NK-92 treated with Interleukin-12 subunit alpha and Interleukin-12 subunit beta, amount 100 ng/mL, for 24 hours (cell line): ENCODE results near the gene WDR38.

ENCODE experiments used
- DNase-seq: peaks from one replicate; lab custom pipeline; 2025; lab: John Stamatoyannopoulos, UW

The WDR38 gene

DNA sequence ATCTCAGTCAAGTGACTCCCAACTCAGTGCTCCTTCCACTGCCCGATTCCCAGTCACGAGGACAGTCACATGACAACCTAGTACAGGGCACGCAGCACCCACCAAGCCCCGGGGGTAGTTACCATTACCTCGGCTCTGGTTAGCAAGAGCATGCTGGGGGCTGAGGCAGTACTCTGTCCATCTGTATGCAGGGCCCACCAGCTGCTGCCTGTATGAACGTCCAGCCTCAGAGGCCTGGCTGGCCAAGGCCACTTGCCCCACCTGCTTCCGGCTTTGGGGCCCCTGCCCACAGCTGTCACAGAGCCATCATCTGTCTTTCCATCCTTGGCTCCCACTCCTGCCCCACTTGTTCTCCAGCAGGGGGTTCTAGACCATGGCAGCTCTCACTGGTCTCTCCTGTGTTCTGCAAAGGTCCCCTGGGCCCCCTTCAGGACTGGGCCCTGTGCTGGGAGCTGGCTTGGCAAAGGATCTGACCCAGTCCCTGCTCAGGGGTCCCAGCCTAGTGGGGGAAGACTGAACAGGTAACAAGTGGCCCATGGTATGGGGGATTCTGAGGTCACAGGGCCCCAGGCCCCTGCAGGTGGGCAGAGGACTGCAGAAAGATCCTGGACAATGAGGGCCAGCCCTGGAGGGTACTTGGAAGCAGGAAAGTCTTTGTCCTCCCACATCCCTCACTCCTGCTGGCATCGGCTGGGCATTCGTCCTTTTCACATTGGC, 5.2 kb downstream of the WDR38 start:
- DNase-seq = no peak

DNA sequence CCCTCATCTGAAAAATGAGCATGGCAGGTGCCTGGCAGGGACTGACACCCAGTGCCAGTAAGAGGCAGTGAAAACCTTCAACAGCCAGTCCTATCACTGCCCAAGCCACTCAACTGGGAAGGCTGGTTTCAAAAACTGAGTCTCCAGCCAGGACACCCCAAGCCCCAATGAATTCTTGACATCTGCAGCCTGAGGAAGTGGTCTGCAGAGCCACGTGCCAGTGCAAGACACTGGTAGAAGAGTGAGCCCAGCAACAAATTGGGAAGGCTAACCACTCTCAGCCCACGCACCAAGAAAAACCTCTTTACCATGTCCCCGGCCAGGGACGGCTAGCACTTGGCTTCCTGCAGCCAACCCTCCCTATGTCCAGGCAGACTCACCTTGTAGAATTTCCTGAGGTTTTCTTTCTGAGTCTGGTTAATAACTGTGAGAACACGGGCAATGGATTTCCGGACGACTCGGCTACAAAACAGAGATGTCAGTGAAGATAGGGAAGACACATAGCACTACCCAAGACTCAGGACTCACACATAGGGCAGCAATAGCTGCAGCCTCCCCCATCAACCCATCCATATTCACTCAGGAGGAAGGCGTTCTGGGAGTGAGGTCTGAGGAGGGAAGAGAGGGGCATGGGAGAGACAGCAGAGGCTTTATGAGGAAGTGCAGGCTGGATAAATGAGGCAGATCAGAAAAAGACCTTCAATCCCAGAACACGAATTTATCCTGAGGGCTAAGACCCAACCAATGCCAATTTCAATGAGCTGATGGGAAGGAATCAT, 6.7 kb downstream of the WDR38 start:
- no peak for DNase-seq

DNA sequence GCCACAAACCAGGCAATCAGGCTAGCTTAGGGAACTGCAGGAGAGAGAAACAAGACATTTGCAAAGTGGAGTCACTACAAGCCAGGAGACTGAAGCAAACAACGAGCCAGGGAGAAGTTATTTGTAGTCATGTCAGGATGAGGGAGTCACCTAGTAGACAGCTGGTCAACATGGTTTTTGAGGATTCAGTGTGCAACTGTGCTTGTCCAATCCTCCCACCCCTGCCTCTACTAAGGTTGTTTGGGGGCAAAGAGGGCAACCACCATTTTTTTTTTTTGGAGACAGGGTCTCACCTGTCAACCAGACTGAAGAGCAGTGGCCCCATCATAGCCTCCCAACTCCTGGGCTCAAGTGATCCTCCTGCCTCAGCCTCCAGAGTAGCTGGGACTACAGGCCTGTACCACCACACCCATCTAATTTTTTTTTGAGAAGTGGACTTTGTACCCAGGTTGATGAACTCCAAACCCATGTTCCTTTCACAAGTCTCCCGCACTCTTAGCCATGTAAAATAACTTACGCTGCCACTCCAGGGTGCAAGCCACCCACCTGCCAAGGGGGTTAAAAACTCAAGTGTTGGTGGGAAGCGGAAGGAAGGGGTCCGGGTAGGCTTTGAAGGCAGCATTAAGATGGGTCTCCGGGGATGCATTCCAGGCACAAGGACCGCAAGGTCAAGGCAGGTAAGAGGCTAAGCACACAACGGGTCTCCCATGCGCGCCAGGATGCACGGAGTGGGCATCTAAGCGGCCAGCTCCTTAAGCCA, 7.5 kb downstream of the WDR38 start:
- DNase-seq = no peak

DNA sequence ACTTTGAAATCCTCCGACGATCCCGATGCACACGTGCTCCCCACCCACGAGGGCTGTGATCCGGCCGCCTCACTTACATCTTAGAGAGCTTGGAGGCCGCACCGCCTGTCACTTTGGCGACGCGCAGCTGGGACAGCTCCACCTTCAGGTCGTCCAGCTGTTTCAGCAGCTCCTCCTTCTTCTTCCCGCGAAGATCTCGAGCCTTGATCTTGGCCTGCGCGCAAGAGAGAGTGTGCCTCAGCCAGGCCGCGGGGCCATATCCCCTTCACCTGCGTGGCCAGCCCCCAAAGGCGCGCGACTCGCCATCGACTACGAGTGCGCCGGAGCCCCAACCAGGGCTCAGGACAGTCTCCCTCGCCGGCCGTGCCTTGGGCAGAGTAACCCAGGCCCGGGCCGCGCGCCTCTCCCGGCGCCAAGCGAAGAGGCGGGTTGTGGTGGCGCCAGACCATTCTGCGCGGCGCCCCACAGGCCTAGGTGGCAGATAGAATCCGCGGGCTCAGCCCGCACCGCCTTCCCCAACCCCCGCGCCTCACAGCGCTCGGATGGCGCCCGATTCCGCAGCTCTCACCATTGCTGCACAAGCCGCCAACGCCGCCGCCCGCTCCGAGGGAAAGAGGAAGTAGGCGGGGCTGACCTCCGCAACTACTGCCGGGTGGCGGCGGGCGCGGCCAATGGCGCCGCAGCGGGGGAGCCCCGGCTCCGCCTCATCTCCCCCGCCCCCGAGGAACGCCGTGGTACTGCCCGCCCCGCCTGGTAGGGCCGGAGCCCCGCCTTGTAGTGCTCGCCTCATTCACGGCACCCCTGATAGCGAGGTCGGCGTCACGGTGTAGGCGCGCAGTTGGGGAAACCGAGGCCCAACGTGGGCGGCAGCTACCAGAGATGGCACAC, 8.3 kb downstream of the WDR38 start, which contains the start of the genes ARPC5L and RPL35:
Gene ARPC5L (plus strand): TSS at position 789 of the 888 bp plus-strand sequence. CDS start 7,161 bp downstream, outside the sequence.
Gene RPL35 (minus strand): TSS at position 616 of the 888 bp plus-strand sequence. CDS start 45 bp downstream, at position 571.
- DNase-seq = peak; percentile 91

DNA sequence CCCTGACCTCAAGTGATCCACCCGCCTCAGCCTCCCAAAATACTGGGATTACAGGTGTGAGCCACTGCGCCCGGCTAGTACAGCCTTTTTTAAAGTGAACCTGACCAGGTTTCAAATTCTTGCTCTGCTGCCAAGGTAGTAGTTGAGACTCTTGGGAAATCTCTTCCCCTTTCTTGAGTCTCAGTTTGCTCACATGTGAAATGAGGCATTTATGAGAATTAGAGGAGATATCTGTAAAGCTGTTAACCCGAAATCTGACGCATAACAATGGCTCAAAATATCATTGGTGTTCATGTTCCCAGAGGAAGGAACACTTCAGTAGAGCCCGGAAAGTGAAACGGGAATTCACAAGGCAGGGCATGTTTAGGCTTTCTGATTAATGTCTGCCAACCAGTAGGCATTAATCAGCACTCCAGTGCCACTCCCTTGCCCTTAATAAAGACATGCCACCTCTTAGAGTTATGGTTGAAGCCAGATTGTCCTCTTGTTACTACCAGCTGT, 10.2 kb downstream of the WDR38 start:
- no peak for DNase-seq

DNA sequence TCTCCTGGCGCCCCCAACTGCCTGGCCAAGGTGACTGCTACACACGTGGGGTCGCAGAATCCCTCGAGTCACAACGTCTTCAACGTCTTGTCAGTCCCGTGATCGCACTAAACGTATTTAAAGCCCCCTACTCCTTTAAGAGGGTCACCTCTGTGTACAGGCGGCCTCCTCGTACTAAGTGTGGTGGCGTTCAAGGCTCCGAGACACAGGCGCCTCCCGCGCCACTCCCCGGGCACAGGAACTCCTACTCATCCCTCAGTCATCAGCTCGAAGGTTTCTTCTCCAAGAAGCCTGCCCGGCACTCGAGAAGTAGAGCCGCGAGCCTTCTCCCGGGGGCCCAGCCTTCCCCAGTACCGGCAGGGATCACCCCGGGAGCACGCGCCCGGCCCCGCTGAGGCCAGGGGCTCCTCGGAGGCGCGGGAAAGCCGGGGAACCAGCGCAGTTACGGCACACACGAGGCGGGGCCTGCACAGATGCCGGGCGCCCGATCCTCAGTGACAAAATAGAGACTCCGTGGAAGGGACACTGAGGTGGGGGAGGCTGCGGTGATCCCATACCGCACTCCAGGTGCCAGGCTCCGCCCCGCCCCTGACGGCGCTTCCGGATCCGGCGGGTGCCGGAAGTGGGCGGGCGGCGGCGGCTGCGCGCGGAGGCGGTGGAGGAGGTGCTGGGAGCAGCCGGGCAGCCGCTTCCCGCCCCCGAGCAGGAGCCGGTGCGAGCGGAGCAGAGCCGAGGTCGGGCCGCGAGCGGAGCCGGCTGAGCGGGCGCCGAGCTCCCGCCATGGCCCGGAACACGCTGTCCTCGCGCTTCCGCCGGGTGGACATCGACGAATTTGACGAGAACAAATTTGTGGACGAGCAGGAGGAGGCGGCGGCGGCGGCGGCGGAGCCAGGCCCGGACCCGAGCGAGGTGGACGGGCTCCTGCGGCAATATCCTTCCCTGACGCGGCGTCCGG, 15.5 kb downstream of the WDR38 start:
- peak; percentile 78 for DNase-seq

DNA sequence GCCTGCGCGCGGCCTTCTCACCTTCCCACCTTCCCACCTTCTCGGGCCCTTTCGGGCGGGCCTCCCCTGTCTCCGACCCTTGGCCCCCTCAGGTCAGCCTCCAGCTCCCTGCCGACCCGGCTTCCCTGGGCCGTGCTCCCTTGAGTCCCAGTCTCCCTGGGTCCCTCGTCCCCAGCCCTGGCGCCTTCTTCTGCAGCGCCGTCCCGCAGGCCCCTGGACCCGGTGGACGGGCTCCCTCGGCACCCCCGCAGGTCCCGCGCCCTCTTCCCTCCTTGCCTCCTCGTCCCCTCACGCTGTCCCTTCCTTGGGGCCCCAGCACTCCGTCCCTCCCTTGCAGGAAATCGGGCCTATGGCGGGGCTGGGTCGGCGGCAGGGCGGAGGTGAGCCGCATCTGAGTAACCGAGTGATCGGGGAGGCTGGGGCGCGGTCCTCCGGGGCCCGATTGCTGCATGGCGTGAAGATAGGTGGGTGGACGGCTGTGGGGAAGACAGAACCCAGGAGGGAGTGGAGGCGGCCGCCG, 16.3 kb downstream of the WDR38 start:
- DNase-seq = peak; percentile 44

DNA sequence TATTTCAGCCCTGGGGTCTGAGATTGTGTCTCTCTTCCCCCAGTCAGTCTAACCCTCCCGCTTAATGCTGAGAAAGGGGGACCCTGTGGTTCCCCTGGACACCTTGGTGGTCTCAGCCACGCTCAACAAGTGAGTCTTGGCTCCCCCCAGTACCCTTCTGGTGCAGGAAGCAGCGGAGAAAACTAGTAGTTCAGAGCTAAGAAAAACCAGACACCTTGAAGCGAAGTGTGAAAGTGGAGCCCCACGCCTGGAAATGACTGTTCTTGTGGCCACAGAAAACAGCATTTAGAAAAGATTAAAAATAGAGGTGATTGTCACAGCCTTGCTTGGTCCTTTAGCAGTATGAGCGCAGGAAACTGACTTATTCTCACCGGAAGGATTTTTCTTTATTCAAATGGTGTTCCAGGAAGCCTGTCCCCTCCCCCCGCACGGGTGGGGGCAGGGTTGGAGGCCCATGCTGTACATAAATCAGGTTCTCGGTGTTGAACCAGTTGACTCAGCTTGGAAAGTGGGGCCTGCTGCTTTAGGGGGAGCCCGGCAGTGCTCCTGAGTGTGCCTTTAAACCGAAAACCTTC, 16.8 kb downstream of the WDR38 start:
- peak; percentile 82 for DNase-seq

DNA sequence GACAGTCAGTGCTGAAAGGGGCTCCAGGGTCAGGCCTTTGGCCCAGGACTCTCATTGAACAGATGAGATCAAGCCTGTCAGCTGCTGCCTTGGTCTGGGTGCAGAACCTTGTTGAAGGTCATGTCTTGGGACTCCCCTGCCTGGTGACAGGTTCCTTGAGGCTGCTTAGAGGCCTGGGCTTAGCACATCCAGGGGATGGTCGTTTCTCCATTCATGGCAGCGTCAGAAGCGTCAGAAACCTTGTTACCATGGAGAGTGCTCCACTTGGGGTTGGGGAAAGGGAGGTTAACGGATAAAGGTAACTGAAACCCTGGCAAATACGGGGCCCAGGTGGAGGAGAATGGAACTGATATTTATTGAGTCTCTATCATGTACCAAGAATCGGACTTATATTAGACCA, 17.5 kb downstream of the WDR38 start:
- no peak for DNase-seq

DNA sequence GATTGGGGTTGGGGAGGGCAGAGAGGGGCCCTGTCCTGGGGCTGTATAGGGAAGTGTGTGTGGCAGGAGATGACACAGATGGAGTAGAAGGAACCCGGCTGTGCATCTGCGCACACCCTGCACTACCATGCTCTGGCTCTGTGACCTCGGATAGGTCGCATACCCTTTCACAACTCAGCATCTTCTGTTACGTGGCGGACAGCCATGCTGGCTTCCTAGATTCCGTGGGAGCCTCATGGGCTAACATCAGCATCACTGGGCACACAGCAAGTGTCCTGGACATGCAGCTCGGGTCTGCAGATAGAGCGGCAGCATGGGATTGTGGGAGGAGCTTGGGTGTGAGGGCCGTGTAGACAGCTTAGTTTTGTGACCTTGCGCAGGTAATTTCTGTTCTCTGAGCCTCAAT, 17.9 kb downstream of the WDR38 start:
- DNase-seq = no peak

DNA sequence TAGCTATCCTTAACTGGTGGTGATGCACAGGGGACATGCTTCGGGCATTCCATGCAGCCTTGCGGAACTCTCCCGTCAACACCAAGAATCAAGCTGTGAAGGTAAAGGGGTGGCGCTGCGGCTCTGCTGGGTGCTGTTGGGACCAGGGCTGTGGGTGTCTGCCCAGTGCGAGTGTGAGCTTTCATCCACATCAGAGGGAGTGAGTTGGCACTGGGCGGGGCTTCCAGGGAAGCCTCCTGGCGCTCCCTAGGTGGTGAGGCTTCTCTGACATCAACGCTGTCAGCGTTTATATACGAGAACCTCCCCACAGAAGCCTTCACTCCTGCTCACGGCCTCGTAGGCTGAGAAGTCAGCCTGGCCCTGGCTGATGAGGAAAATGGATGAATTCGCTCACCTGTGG, 20.4 kb downstream of the WDR38 start:
- no peak for DNase-seq

DNA sequence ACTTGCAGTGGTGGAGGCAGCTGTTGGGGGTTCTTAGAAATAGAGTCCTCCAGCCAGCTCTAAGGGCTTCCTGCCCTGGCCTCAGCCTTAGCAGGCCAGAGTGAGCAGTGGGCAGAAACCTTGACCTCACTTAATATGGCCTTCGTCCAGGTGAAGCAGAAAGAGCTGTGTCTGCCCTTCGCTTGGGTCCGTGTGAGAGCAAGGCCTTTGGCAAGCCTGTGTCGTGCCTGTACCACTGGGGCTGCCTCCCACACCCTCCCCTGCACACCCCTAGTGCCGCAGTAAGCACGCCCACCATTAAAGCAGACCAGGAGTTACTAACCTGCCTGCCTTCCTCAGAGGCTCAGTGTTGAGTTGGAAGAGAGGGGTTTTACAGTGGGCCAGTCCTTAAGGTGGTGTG, 22.2 kb downstream of the WDR38 start:
- DNase-seq = no peak

DNA sequence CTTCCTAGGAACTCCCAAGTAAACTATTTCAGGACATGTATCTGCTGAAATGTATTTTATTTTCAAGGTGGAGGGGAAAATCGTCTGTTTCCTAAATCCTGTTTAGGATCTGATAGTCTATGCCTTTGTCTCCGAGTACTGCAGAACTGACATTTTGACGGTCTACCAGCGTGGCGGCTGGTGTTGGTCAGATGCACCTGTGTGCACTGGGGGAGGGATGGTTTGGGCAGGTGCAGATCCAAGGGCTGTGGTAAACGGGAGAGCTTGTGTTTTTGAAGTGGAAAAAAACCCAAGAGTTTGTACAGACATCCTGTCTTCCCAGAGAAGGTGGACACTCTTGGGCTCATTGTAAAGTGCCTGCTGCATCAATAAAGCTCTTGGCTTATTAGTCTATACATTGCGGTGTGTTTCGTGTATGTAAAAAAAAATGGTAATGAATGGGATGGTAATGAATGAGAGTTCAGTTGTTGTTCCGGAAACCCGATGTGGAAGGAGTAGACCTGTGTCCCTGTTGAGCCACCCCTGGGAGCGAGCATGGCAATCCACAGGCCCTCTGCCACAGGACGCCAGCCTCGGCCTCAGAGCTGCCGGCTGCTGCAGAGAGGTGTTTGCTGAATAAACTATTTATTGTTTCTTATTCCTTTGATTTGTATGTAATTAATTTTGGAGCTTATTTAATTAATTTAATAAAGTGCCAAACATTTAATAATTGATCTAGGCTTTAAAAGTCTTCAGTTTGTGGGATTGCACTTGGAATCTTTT, 23.9 kb downstream of the WDR38 start:
- no peak for DNase-seq

DNA sequence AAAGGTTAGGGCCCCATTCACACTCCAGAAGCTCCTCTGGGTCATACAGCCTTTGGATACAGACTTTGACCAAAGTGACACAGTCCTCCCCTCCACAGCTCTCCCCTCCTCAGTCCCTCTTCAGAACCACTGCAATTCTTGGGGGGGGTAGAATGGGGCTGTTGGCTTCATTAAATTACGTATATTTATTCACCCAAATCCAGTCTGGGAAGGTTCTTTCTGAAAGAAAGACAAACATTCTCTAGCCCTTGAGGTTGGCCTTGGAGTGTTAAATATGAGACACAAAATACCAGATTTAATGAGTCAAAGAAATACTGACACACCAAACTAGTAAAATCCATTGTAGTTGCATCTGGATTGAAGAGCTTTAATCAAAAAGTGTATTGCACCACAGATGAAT, 24.8 kb downstream of the WDR38 start:
- DNase-seq = no peak

DNA sequence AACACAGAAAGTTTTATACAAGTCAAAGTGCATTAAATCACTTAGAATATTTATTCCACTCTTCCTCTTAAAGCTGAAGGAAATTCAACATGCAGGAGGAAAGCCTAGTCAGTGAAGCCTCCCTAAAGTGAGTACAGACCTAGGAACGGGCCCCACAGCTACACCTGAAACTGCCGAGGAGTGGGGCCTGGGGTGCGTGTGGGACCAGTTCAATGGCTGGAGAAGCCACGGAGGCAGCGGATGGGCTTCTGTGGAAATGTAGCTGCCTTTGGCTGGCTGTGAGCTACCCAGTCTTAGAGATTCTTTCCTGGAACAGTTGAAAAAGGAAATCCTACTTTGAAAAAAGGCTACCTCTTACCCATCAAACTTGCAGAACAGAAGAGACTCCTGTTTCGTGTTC, 25.3 kb downstream of the WDR38 start:
- no peak for DNase-seq

DNA sequence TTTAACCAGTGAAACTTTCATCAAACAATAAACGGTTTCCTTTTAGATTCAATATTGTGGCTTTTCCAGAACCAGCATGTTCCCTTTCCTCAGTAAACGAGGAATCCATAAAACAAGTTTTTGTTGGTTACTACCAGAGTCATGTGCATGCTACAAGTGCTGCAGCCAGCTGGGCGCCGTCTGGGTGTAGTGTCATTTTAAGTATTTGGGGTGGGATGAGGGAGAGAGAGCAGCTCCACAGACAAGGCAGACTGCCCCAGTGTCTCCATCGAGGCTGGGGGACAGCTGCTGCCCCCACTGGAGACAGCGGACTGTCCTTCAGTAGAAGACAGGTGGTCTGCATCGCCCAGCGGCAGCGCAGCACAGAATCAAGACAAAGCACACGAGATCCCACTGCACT, 26.0 kb downstream of the WDR38 start:
- no peak for DNase-seq

DNA sequence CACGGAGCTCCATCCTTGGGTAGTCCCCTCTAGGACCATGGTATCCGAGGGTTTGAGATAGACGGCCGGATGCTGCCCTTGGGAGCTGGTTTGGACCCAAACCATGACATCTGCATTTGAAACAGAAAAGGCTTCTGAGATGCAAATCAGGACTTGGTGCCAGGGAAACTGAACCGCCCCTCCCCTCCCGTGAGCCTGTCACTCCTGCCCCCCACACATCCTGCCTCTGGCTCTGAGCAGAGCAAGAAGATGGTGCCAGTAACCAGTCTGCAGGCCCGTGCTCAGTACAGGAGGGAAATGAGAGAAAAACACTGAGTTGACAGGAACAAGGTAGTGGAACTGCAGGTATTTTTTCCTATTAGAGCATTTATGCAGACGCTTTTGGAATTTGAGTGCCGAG, 27.2 kb downstream of the WDR38 start:
- no peak for DNase-seq

DNA sequence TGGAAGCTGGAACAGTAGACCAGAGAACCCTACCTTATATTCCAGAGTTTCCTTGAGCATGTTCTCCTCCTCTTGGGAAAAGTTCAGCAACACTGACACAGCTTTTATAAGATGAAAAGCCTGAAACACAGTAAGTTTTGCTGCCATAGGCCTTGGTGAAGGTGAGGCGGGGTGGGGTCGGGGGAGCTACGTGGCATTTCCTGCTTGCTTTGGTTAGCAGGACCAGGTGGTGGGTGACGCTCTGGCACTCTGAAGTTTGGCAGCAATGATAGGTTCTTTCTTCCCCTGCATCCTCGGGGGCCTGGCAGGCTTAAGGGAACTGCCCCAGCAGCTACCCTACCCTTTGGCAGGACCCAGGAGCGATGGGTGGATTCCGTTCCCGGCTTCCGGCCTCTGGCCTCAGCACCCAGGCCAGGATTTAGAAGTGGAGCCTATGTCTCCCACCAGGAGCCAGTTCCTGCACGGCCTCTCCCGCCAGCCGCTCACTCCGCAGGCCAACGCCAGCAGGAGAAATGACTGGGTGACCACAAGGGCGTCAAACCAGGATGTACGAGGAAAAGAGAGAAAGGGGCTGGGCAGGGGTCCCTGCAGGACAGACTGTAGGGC, 28.0 kb downstream of the WDR38 start:
- no peak for DNase-seq
